GM12865 (cell line): ENCODE measurements around the gene SIRPD.

Experiments
- DNase-seq: peaks from one replicate; pipeline ENCODE4 v3.0.0; 2010; ENCODE audit warnings: low read depth
- H3K4me3 ChIP-seq: 2 replicates; pipeline ENCODE4 v1.5.1; 2011; ENCODE audit warnings: mild to moderate bottlenecking, low read depth, low read length, control low read depth
- CTCF ChIP-seq: IDR thresholded peaks from 2 replicates; pipeline ENCODE4 v1.5.1; 2011; ENCODE audit warnings: low read length, control low read depth, low read depth, inconsistent platforms; ENCODE audit not compliant: insufficient read depth; ENCODE audit errors: missing control alignments

The SIRPD gene

GRCh38 chr20:1490643-1491195 is 66.8 kb downstream of the SIRPD start:
- DNase-seq: no peak
- no peak for TF ChIP-seq CTCF
- H3K4me3 ChIP-seq: no peak overlapping the region

DNA sequence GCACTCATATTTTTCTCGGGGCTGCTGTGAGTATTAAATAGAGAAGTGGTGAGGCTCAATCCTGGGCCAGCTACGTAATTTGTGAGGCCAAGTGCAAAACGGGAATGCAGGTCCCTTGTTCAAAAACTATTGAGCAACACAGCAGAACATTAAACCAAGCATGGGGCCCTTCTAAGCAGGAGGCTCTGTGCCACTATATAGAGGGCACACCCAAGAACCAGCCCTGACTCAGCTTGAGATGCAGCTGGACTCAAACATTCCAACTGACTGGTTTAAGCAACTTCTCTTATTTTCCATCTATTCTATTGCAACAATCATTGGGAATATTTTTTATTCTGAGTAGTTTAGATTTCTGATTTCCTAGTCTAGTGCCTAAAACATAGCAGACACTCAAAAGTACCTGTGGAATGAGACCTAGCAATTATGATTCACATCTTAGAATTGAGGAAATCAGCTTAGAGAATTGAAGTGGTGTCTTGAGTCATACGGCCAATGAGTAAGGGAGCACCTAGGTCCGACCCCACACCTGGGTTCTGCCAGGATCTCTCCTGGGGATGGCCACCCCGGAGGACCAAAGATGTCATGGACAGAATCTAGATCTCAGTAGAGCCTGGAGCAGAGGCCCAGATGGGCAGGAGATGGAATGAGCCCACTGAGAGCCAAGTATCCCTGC is 67.6 kb downstream of the SIRPD start:
- TF ChIP-seq CTCF: no peak
- no peak for DNase-seq
- no peak overlapping the region for H3K4me3 ChIP-seq

DNA sequence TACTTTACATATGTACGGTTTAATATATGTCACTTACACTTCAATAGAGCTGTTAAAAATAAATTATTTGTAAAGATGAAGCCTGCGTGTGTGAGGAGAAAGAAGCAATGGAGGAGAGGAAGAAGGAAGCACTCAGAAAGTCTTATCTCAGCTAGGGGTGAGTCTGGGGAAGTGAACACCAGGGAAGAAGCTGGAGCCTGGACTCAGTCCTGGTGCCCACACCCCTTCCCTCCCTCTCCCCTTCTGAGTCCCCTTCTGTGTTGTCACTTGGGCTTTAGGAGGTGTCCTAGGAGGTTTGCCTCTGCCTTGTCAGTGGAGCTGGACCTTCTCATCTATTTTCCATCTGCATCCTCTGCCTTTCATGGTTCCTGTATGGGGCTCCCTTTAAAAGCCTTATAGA is 68.2 kb downstream of the SIRPD start:
- no peak overlapping the region for H3K4me3 ChIP-seq
- DNase-seq: no peak
- no peak for TF ChIP-seq CTCF

DNA sequence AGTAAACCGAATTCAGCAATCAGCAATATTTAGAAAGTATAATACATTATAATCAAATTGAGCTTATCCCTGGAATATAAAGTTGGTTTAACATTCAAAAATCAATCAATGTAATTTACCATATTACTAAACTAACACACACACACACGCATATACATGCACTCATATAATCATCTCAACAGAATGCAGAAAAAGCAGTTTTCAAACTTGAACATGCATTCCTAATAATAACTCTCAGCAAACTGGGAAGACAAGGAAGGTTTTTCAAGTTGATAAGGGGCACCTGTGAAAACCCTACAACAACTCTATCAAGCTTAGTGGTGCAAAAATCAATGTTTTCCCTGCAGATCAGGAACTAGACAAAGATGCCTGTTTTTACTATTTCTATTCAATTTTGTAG is 70.9 kb downstream of the SIRPD start:
- DNase-seq: no peak
- no peak overlapping the region for H3K4me3 ChIP-seq
- no peak for TF ChIP-seq CTCF

DNA sequence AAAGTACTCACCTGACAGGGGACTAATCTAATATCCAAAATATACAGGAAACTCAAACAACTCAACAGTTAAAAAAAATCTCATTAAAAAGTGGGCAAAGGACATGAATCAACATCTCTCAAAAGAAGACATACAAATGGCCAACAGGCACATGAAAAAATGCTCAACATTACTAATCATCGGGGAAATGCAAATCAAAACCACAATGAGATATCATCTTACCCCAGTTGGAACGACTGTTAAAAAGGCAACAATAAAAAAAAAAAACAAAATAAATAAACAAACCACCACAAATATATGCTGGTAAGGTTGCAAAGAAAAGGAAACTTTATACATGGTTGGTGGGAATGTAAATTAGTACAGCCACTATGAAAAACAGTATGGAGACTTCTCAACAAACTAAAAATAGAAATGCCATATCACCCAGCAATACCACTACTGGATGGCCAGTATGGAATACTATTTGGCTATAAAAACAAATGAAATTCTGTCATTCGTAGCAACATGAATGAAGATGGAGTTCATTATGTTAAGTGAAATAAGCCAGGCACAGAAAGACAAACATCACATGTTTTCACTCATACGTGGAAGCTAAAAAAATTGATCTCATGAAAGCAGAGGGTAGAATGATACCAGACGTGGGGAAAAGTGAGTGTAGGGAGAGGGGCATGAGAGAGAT is 72.9 kb downstream of the SIRPD start:
- H3K4me3 ChIP-seq: no peak overlapping the region
- no peak for DNase-seq
- no peak for TF ChIP-seq CTCF
